ENCODE data around the gene ICAM2. TPM values are rescaled to one million over a fixed set of nuclear protein-coding genes. Genes with fewer than 3 reads are reported as not detected.

ICAM2 gene
- total and polyA plus RNA-seq, 2 donors from 2014 or later: 38.8 to 55.8 TPM

DNA sequence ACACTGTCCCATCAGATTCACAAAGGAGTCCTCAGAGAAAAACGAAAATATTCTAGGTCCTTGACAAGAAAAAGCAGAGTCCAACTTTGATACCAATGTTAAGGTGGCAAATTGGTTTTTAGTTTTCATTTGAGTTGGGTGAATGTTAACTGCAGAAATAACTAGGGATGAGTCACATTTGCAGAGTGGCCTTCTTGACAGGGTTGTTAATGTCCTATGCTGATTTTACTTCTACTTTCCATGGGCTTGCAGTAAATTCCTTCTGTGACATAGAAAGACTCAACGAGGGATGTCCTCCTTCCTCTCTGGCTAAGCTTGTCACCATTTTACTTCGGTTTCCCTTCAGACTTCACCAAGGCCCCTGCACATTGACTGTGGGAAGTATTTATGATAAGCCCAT lies 47.2 kb upstream of the ICAM2 start:
- no peak overlapping the region for H3K9ac ChIP-seq (ENCODE audit: low read length in 3 of 3)
- no peak overlapping the region for H3K27ac ChIP-seq (ENCODE audit: low read depth in 2 of 2, low read length in 2 of 2)
- TF ChIP-seq, protein P1, sequence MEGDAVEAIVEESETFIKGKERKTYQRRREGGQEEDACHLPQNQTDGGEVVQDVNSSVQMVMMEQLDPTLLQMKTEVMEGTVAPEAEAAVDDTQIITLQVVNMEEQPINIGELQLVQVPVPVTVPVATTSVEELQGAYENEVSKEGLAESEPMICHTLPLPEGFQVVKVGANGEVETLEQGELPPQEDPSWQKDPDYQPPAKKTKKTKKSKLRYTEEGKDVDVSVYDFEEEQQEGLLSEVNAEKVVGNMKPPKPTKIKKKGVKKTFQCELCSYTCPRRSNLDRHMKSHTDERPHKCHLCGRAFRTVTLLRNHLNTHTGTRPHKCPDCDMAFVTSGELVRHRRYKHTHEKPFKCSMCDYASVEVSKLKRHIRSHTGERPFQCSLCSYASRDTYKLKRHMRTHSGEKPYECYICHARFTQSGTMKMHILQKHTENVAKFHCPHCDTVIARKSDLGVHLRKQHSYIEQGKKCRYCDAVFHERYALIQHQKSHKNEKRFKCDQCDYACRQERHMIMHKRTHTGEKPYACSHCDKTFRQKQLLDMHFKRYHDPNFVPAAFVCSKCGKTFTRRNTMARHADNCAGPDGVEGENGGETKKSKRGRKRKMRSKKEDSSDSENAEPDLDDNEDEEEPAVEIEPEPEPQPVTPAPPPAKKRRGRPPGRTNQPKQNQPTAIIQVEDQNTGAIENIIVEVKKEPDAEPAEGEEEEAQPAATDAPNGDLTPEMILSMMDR (IDR thresholded peaks at IDR 0.05; ENCODE audit: borderline replicate concordance, extremely low read depth, insufficient read depth): no peak
- no peak overlapping the region for H3K4me3 ChIP-seq (ENCODE audit: low read length in 3 of 3)
- H3K4me1 ChIP-seq (ENCODE audit: control insufficient read depth in 2 of 3, insufficient read depth in 2 of 3, low read depth in 1 of 3, low read length in 3 of 3): peaks cover 0 to 2% (median 0%) of the 10 kb centered on the region in 3 donors
- FAIRE-seq: no peak
- no peak for DNase-seq
- no peaks in the 10 kb centered on the region for H3K27me3 ChIP-seq (ENCODE audit: control insufficient read depth, insufficient read depth, low read length)
- intact Hi-C loops (cut with DNase I): loop anchor here (10.0 kb wide), 1 partner anchor 67 kb away; the partner anchor contains the start of gene ERN1
- H3K9me3 ChIP-seq (ENCODE audit: control insufficient read depth in 2 of 3, insufficient read depth in 1 of 3, low read length in 3 of 3): peaks cover 0 to 8% (median 0%) of the 10 kb centered on the region in 3 donors
- peaks cover 0 to 25% (median 19%) of the 10 kb centered on the region in 3 donors for H3K36me3 ChIP-seq (ENCODE audit: control insufficient read depth in 2 of 3, insufficient read depth in 3 of 3, low read length in 3 of 3)

DNA sequence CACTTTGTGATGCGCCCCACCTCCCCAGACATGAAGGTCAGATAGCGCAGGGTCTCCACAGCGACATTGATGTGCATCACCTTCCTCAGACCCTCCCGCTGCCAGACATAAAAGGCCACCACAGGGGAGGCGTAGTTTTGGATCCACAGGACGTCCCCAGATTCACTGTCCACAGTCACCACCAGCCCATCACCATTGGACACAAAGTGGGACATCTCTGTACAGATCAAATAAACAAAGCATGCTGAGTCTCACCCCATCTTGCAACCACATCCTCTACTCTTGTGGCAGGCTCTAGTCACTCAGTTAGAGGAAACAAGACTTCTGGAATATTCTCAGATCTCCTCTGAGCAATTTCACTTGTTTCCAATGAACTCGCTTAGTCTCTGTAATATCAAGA lies 46.3 kb upstream of the ICAM2 start:
- DNase-seq: no peak
- intact Hi-C loops (cut with DNase I): loop anchor here (10.0 kb wide), 1 partner anchor 68 kb away; the partner anchor contains the start of gene ERN1

DNA sequence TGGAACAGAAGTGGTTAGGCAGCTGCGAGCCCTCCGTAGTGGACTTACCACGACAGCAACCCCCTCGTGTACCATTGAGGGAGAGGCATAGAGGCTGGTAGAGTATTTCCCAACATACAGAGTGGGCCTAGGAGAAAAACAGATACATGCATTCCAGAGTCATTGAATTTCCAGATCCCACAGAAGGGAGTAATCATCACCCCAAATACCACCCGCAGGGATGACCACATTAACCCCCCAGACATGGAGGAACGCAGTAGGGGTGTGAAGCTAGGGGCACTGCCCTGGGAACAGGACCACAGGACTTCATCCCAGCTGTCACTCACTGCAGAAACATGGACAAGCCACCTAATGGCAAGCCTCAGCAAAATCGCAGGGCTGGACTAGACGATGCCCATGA lies 44.7 kb upstream of the ICAM2 start:
- TF ChIP-seq, protein P1 (IDR thresholded peaks at IDR 0.05; ENCODE audit: borderline replicate concordance, extremely low read depth, insufficient read depth): no peak
- peaks cover 0 to 2% (median 0%) of the 10 kb centered on the region in 3 donors for H3K4me1 ChIP-seq (ENCODE audit: control insufficient read depth in 2 of 3, insufficient read depth in 2 of 3, low read depth in 1 of 3, low read length in 3 of 3)
- DNase-seq (no peak), FAIRE-seq (no peak)
- H3K27me3 ChIP-seq (ENCODE audit: control insufficient read depth, insufficient read depth, low read length): no peaks in the 10 kb centered on the region
- no peak overlapping the region for H3K9ac ChIP-seq (ENCODE audit: low read length in 3 of 3)
- no peak overlapping the region for H3K4me3 ChIP-seq (ENCODE audit: low read length in 3 of 3)
- peaks cover 0 to 22% (median 17%) of the 10 kb centered on the region in 3 donors for H3K36me3 ChIP-seq (ENCODE audit: control insufficient read depth in 2 of 3, insufficient read depth in 3 of 3, low read length in 3 of 3)
- H3K9me3 ChIP-seq (ENCODE audit: control insufficient read depth in 2 of 3, insufficient read depth in 1 of 3, low read length in 3 of 3): peaks cover 0 to 8% (median 0%) of the 10 kb centered on the region in 3 donors
- intact Hi-C loops (cut with DNase I): loop anchor here (10.0 kb wide), 1 partner anchor 70 kb away; the partner anchor contains the start of gene ERN1
- no peak overlapping the region for H3K27ac ChIP-seq (ENCODE audit: low read depth in 2 of 2, low read length in 2 of 2)

More for the DNA sequence above, 46.3 kb upstream of the ICAM2 start:
- Histone ChIP-seq H3K27ac (ENCODE audit: low read depth in 2 of 2, low read length in 2 of 2) (no peak overlapping the region), H3K9me3 (ENCODE audit: control insufficient read depth in 2 of 3, insufficient read depth in 1 of 3, low read length in 3 of 3) (peaks cover 0 to 8% (median 0%) of the 10 kb centered on the region in 3 donors), H3K36me3 (ENCODE audit: control insufficient read depth in 2 of 3, insufficient read depth in 3 of 3, low read length in 3 of 3) (peaks cover 0 to 25% (median 19%) of the 10 kb centered on the region in 3 donors), H3K4me1 (ENCODE audit: control insufficient read depth in 2 of 3, insufficient read depth in 2 of 3, low read depth in 1 of 3, low read length in 3 of 3) (peaks cover 0 to 2% (median 0%) of the 10 kb centered on the region in 3 donors), H3K27me3 (ENCODE audit: control insufficient read depth, insufficient read depth, low read length) (no peaks in the 10 kb centered on the region), H3K4me3 (ENCODE audit: low read length in 3 of 3) (no peak overlapping the region), H3K9ac (ENCODE audit: low read length in 3 of 3) (no peak overlapping the region)
- no peak for FAIRE-seq
- TF ChIP-seq, protein P1 (IDR thresholded peaks at IDR 0.05; ENCODE audit: borderline replicate concordance, extremely low read depth, insufficient read depth): no peak

Data from kidney (tissue), 14 donors.